ENCODE data around the gene MALRD1. TPM values are rescaled to one million over a fixed set of nuclear protein-coding genes. Genes with fewer than 3 reads are reported as not detected.

The MALRD1 gene
- total and polyA plus RNA-seq, 7 donors: 0.34 to 4.7 (median 2.1) TPM; not detected in 2

DNA sequence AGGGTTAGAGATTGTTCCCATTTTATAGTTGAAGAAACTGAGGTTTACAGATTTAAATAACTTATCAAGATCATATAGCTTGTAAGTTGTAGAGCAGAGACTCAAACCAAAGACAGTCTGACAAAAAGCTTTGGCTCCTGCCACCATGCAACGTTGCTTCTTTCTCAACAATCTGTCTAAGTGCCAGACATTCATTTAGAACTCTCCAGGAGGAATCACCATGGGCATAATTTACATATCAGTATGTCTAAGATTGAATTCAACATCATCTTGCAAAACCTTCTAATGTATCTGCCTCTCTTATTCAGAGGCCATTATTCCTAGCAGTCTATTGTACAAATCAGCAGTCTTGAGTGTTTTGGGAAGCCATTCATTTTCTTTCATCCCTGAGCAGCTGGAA, 604.1 kb downstream of the MALRD1 start:
- Histone ChIP-seq H3K4me3 (no peak overlapping the region), H3K36me3 (no peaks in the 10 kb centered on the region), H3K9me3 (no peaks in the 10 kb centered on the region), H3K27ac (no peak overlapping the region), H3K27me3 (no peaks in the 10 kb centered on the region), H3K4me1 (peaks cover 0 to 12% (median 4%) of the 10 kb centered on the region in 4 donors)
- DNase-seq: no peak
- TF ChIP-seq EP300 (IDR thresholded peaks at IDR 0.05) (no peak), POLR2AphosphoS5 (IDR thresholded peaks at IDR 0.05) (no peak)
- intact Hi-C loops (cut with DNase I): no loop called here
- 63 to 77% methylated on average over 1 of the region's 1 CpG for WGBS, 2 donors

DNA sequence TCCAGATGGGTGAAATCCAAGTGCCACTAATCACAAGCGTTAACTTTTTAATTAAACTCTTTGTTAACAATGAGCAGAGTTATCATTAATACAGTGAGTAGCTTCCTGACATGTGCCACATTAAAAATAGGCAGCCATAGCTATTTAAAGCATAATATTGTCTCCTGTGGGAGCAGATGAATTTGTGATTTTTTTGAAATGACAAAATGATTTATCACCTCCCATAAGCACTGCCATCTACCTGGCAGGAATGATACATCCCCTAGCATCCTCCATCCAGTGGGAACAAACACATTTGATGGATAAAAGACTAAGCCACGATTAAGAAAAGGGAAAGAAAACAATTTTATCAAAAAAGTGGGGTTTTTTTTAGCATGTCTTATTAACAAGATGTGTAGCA, 605.3 kb downstream of the MALRD1 start:
- Histone ChIP-seq H3K27me3 (no peaks in the 10 kb centered on the region), H3K27ac (peak overlapping the region in 1 of 4 donors; percentile 29), H3K4me1 (peaks cover 0 to 12% (median 4%) of the 10 kb centered on the region in 4 donors), H3K4me3 (no peak overlapping the region), H3K36me3 (no peaks in the 10 kb centered on the region), H3K9me3 (no peaks in the 10 kb centered on the region)
- TF ChIP-seq POLR2AphosphoS5 (IDR thresholded peaks at IDR 0.05) (no peak), POLR2A (IDR thresholded peaks at IDR 0.05) (no peak), EP300 (IDR thresholded peaks at IDR 0.05) (no peak)
- TF ChIP-seq, protein P1, sequence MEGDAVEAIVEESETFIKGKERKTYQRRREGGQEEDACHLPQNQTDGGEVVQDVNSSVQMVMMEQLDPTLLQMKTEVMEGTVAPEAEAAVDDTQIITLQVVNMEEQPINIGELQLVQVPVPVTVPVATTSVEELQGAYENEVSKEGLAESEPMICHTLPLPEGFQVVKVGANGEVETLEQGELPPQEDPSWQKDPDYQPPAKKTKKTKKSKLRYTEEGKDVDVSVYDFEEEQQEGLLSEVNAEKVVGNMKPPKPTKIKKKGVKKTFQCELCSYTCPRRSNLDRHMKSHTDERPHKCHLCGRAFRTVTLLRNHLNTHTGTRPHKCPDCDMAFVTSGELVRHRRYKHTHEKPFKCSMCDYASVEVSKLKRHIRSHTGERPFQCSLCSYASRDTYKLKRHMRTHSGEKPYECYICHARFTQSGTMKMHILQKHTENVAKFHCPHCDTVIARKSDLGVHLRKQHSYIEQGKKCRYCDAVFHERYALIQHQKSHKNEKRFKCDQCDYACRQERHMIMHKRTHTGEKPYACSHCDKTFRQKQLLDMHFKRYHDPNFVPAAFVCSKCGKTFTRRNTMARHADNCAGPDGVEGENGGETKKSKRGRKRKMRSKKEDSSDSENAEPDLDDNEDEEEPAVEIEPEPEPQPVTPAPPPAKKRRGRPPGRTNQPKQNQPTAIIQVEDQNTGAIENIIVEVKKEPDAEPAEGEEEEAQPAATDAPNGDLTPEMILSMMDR (IDR thresholded peaks at IDR 0.05): no peak
- no peak for DNase-seq
- intact Hi-C loops (cut with DNase I): no loop called here
- 72 to 81% methylated on average over 2 of the region's 2 CpGs for WGBS, 2 donors

DNA sequence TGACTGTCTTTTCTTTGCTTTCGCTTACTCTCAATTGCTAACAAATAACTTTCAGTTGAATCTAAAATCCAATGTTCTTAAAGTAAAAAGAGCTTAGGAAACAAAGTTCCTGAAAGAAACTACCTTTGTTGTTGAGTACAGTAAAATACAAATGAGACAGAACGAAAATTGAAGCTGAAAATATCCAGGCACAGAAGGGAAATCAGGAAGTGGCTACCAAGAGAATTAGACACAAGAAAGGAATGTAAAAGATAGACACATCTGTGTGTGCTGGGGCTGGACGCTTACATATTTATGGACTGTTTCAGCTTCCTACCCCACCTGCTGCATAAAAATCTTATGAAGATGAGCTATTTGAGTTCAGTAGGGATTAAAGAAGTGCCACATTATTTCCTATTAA, 606.0 kb downstream of the MALRD1 start:
- WGBS, 2 donors: 55 to 64% methylated on average over 3 of the region's 3 CpGs
- DNase-seq: no peak
- Histone ChIP-seq H3K27ac (peak overlapping the region in 1 of 4 donors; percentile 29), H3K9me3 (no peaks in the 10 kb centered on the region), H3K36me3 (no peaks in the 10 kb centered on the region), H3K4me1 (peaks cover 0 to 12% (median 4%) of the 10 kb centered on the region in 4 donors), H3K4me3 (no peak overlapping the region), H3K27me3 (no peaks in the 10 kb centered on the region)
- no peak for TF ChIP-seq POLR2AphosphoS5 (IDR thresholded peaks at IDR 0.05)
- no peak for TF ChIP-seq POLR2A (IDR thresholded peaks at IDR 0.05)
- TF ChIP-seq, protein P1 (IDR thresholded peaks at IDR 0.05): no peak
- no peak for TF ChIP-seq EP300 (IDR thresholded peaks at IDR 0.05)
- intact Hi-C loops (cut with DNase I): no loop called here

DNA sequence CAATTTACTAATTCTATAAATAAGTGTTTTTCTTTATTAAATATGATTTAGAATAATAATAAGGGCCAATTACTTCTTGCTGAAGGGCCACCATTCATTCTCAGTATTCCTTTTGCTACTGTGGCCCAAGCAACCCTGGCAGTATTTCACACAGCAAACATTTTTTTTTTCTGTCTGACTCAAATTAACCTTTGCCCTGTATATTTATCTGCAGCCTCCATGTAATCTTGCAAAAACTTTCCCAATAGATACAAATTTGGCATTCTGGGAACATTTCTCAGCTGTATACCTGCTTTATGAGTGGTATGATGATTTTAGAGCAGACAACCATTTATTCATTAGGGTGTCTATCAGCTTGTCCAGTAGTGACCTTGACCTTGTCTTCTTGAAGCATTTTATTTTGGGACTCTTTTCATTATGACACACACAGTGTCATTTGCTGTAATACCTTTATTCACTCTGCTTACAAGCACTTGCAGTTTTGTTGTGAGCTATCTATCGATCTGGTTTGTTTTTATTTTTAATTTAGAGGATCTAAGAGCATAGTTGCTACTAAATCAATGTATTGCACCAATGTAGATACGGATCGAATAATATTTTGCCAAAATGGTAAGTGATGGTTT, 607.9 kb downstream of the MALRD1 start:
- no peaks in the 10 kb centered on the region for H3K9me3 ChIP-seq
- TF ChIP-seq, protein P1 (IDR thresholded peaks at IDR 0.05): no peak
- no peak for TF ChIP-seq EP300 (IDR thresholded peaks at IDR 0.05)
- no peak for TF ChIP-seq POLR2A (IDR thresholded peaks at IDR 0.05)
- no peak for TF ChIP-seq POLR2AphosphoS5 (IDR thresholded peaks at IDR 0.05)
- WGBS, 2 donors: 92 to 94% methylated on average over 3 of the region's 3 CpGs
- peaks cover 0 to 12% (median 4%) of the 10 kb centered on the region in 4 donors for H3K4me1 ChIP-seq
- no peaks in the 10 kb centered on the region for H3K36me3 ChIP-seq
- no peaks in the 10 kb centered on the region for H3K27me3 ChIP-seq
- no peak for DNase-seq
- no peak overlapping the region for H3K4me3 ChIP-seq
- intact Hi-C loops (cut with DNase I): no loop called here
- no peak overlapping the region for H3K27ac ChIP-seq

DNA sequence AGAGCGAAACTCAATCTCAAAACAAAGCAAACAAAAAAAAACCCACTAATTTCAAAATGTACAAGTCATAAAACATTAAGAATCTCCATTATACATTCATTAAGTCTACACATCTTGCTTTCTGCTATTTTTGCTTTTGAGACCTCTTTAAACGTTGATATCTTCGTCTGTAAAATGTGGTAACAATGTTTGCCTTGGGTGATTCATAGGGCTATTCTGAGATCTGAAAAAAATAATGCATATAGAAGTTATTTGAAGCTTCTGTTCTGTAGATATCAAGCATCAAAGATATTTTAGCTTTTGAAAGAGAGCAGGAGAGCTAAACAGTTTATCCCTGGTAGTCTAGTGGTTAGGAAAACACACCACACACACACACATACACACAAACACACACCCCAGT, 609.5 kb downstream of the MALRD1 start:
- no peak overlapping the region for H3K27ac ChIP-seq
- no peak overlapping the region for H3K4me3 ChIP-seq
- TF ChIP-seq POLR2AphosphoS5 (IDR thresholded peaks at IDR 0.05): no peak
- no peak for TF ChIP-seq POLR2A (IDR thresholded peaks at IDR 0.05)
- TF ChIP-seq EP300 (IDR thresholded peaks at IDR 0.05): no peak
- TF ChIP-seq, protein P1 (IDR thresholded peaks at IDR 0.05): no peak
- H3K27me3 ChIP-seq: no peaks in the 10 kb centered on the region
- intact Hi-C loops (cut with DNase I): no loop called here
- WGBS, 2 donors: 41 to 70% methylated on average over 3 of the region's 3 CpGs
- no peaks in the 10 kb centered on the region for H3K36me3 ChIP-seq
- peaks cover 0 to 6% (median 0%) of the 10 kb centered on the region in 4 donors for H3K9me3 ChIP-seq
- DNase-seq: no peak
- peaks cover 0 to 12% (median 4%) of the 10 kb centered on the region in 4 donors for H3K4me1 ChIP-seq

Data from sigmoid colon (tissue), 7 donors.